Stimulated activated CD8-positive, alpha-beta memory T cell treated with anti-CD3 and anti-CD28 coated beads, Interleukin-7, amount 100 ng/mL, for 24 hours (primary cell): ENCODE measurements around the gene KLRK1.
"Not testable (repeated sequence)": the region's sequence is repeated elsewhere in the genome, so short reads cannot be mapped to it uniquely, and the experiment has no call there.

ENCODE experiments used
- DNase-seq: peaks from one replicate; pipeline ENCODE4 v3.0.0-alpha.2; 2020; ENCODE audit warnings: low read depth

Gene KLRK1

DNA sequence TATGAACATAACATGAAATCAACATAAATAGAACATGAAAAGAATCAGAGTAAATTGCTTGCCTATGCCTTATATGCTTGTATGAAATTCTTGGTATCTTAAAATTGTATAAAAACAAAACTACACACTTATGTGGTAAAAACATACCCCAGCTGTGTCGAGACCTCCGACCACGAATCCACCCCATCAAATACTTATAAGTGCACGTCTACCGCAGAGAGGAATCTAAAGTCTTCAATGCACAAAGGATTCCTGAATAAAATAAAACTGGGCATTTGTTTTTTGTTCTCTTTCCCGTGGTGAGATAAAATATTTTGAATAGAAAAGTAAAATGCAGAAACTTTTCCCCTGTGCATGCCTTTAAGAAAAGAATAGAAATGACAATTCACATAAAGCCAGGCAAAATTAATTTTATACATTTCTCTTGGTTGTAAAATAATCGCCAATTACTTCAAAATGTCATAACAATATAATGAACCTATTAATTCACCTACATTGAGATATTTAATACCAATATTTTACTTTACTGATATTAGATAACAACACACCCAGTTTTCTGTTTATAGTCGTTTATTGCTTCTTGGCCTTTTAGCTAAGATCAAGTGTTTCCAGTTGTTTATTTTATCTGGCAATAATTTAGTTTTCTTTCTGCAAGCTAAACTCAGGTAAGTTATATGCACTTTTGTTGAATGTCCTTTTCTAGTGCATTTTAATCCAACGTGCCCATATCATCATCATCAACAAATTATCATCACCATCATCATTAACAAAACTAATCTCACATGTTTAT is 1.0 kb downstream of the KLRK1 start:
- no peak for DNase-seq

DNA sequence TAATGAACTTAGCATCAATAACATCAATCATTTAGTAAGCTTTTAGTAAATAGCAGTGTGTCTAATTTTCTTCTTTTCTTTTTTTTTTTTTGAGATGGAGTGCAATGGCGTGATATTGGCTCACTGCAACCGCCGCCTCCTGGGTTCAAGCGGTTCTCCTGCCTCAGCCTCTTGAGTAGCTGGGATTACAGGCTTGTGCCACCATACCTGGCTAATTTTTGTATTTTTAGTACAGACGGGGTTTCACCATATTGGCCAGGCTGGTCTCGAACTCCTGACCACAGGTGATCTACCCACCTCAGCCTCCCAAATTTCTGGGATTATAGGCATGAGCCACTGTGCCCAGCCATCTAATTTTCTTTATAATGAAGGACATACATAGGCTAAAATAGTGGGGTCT is 2.3 kb downstream of the KLRK1 start:
- DNase-seq, result not testable (repeated sequence)

DNA sequence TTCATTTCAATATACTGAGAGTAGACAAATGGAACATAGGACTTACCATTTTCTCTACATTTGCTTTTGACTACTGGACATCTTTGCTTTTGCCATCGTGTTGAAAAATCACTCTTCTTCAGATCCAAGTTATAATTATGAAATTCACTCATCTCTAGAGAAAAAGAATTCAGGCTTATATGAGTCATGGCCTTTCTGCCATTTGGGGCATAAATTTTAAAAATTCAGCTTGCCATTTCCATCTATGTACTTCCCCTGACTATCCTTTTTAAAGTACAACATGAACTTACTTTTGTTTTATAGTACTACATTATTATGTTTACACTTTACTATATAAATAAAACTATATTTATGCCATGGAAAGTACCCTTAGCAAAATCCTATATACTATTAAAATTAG is 3.0 kb downstream of the KLRK1 start:
- no peak for DNase-seq

DNA sequence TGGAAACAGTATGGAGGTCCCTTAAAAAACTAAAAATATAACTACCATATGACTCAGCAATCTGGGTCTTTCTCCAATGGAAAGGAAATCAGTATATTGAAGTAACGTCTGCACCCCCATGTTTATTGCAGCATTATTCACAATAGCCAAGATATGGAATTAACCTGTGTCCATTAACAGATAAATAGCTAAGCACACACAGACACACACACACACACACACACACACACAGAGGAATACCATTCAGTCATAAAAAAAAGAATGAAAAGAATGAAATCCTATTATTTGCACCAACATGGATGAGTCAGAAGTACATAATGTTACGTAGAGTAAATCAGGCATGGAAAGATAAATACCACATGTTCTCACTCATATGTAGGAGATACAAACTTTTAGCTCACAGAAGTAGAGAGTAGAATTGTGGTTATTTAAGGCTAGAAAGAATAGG is 4.7 kb downstream of the KLRK1 start:
- no peak for DNase-seq

DNA sequence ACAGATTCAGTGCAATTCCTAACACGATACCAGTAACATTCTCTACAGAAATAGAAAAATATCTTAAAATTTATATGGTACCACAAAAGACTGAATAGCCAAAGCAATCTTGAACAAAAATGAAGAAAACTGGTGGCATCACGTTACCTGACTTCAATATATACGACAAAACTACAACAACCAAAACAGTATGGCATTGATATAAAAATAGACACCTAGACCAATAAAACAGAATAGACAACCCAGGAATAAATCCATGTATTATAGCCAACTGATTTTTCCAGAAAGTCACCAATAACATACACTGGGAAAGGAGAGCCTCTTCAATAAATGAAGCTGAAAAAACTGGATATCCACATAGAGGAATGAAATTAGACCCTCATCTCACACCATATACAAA is 5.7 kb downstream of the KLRK1 start:
- DNase-seq, result no peak

DNA sequence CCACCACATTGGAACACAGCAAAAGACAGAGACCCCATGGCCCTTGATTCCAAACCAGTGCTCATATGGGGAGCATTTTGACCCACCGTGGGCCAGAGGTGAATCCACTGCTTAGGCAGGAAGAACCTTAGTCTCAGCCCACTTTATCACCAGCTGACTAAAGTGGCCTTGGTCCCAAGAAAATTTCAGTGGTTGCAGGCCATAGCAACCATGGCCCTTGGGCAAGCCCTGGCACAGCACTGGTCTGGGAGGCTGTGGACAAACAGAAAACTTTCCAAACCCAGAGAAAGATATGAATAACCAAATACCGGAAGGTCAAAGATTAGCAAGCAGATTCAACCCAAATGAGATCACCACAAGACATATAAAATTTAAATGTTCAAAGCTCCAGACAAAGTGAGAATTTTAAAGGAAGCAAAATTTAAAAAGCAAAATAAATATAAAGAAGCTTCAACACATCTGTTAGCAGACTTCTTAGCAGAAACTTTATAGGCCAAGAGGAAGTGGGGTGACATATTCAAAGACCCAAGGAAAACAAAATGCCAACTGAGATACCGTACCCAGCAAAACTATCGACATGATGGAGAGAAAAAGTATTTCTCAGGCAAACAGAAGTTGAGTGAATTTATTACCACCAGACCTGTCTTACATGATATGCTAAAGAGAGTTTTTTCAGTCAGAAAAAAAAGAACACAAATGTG is 7.8 kb downstream of the KLRK1 start:
- DNase-seq, result no peak

DNA sequence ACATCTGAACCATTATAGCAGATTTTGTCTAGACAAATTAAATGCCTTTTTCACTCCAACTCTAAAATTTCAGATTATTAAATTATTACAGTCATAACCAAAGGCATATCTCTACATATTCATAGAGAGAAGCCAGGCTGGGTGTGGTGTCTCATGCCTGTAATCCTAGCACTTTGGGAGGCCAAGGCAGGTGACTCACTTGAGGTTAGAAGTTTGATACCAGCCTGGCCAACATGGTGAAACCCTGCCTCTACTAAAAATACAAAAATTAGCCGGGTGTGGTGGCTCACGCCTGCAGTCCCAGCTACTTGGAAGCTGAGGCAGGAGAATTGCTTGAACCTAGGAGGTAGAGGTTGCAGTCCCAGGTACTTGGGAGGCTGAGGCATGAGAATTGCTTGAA is 11.1 kb downstream of the KLRK1 start:
- DNase-seq, result not testable (repeated sequence)

DNA sequence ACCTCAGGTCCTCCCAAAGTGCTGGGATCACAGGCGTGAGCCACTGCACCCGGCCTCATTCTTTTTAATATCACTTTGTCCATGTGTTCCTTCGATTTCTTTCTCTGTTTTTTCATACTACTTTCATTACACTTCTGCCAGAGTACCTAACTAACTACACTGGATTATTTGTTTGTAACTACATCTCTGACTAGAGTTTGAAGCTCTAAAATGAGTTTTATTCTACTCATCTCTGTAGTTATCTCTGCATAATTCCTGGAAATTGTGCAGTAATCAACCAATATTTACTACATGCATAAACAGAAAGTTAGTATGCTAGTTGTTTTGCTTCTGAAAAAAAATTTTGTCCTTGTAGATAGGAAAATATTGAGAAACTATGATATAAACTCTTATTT is 15.2 kb downstream of the KLRK1 start:
- no peak for DNase-seq

DNA sequence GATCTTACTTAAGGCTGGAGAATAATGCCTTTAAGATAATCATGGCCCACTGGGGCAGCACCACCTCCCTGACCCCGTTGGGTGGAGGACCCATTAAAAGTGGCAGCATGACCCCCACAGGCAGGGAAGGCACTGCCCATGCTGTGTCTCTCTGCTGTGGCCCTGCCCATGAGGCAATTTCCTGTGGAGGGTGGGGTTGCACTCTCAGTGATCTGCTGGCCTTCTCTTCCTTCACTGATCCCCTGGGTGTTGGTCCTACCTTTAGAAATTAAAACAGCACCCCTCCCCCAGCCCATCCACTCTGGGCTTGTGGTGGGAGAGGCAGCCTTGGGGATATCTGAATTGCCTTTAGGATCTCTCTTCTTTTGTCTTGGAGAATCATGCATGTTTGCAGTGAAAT is 17.3 kb downstream of the KLRK1 start:
- DNase-seq, result no peak

DNA sequence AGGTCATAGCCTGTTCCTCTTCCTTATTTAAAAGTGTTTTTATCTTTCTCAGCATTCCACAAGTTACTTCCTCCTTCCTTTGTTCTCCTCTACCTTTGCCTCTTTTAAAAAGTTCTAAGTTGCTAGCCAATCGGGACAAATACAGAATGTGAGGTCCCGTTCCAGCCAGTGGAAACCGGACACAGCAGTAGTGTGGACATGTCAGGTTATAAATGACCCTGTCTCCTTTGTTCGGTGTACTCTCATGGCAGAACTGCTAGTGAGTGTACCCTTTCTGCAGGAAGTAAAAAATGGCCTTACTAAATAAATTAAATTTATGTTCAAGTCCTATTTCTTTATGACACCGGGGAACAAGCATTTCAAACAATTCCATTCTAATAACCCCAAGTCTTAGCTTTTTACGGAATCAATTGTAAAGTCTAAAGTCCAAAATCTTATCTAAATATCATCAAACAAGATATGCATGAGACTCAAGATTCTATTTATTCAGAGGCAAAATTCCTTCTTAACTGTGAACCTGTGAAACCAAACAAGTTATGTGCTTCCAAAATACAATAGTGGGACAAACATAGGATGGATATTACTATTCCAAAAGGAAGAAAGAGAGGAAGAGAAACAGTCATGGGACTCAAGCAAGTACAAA is 17.8 kb downstream of the KLRK1 start:
- DNase-seq, result not testable (repeated sequence)

DNA sequence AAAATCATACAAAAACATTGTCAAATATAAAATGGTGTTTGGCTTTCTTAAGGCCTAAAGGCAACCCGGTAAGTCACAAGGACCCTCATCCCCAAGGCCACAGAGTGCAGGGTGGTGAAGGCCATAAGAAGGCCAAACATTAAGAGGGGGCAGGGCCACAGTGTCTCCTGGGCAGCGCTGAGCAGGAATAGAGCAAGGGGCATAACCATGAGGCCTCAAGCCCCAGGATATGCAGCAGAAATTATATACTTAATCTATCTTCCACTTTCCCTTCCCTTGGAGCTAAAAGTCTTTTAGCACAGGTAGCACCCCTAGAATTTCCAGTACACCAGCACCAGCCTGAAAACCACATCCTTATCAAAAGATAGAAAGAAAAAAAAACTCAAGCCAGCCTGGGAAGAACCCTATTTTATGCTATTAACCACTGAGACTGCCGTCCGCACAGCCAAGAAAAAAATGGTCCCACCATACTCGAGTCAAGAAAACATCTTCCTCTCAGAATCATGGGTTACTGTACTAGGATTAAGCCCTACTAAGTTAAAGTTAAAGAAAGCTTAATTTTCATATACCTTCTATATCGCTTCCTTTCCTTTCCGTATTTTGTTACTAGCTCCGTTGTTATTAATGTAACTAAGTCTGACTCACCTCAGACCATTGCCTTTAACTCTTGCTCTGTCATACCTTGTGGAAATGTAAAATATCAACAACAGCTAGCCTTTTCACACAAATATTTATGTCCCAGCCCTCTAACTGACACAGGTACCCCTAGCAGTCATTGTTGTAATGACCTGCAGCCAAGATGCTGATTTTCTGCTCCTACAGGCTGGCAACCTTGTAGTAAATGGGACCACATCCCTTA is 20.1 kb downstream of the KLRK1 start:
- DNase-seq, result no peak

DNA sequence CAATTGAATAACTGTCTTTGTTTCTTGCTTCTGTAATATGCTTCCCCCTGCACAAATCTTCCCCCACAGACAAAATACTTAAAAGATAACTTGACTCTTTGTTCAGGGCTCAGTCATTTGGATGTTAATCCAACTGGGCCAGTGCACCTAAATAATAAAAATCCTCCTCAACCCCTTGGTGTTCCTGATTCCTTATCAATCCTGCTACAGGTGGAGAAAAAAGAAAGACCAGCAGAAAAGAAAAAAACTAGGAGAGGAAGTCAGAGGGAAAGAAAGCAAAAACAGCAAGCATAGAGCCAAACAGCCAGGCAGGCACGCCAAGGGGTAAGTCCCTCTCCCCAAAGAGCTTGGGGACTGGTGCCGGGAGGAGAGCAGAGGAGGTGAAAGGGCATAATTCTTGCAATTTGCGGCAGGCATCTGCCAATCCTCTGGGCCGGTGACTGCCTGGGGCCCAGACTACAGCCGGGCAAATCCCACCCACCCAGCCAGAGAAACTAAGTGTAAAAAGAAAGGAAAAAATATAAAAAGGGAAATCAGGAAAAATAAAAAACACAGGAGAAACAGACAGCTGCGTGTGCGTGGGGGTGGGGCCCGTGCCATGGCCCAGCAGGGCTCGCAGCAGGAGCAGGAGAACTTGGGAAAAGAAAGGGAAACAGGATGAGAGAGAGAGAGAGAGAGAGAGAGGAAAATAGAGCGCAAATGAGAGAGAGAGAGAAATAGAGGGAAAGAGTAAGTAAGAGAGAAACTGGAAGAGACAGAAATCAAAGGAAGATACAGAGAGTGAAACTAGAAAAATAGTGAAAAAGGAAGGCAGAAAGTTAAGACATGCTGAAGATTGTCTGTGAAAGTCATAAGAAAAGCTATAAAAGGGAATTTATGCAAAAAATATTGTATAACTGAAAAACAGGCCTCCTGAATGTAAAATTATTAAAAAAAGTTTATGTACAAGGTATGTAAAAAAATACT is 21.4 kb downstream of the KLRK1 start:
- no peak for DNase-seq

DNA sequence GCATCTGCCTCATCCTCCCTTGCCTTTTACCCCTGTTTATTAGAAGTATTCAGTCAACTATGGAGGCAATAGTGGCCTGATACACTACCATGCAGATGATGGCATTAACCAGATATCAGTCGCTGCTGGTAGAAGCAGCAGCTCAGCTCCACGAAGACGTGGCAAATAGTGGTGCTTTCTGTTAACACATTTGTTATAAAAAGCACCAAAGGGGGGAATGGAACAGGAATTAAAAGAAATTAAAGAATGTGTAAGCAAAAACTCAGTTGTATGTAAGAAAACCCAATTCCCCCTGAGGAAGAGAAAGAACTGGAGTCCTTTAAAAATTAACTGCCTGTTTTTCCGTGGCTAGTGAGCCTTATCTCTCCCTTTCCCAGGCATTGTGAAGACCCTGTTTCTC is 22.1 kb downstream of the KLRK1 start:
- DNase-seq, result not testable (repeated sequence)

DNA sequence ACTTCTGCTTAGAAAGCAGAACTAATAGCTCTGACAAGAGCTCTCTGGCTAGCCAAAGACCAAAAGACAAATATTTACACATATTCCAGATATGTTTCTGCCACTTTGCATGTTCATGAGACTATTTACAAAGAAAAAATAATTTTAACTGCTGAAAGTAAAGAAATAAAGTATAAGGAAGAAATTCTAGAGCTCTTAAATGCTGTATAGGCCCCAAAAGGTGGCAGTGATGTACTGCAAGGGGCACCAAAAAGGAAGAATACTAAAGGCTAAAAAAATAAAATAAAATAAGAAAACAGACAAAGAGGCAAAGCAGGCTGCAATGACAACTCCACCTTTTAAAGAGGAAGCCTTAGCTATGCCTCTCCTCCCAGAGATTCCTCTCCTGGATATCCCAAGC is 23.0 kb downstream of the KLRK1 start:
- no peak for DNase-seq

DNA sequence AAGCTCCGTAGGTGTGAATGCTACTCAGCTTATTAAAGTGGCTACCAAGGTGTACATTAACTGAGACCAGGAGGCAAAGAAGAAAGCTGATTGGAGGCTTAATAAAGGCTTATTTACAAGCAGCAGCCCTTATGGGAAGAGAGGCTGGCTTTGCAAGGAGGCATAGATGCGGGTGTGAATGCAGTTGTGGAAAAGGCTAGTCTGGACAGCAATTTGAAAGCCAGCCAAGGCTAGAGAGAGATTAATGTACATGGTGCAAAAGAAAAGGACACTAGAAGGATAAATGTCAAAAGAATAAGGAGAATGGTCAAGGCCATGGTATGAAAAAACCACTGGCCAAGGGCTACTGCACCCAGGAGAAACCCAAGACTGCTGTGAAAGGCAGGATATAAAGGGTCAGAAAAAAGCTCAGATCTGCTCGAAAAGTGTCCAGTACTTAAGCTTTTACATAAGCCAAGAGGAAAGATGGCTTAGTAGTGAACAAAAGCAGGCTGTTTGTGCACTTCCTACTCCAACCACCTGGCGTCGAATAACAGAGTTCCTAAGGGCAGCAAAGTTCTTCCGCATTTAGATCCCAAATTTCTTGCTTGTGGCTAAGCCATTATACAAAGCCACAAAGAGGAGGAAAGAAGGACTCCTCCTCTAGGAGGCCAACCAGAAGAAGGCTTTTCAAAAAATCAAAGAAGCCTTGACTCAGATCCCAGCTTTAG is 24.0 kb downstream of the KLRK1 start:
- DNase-seq, result no peak

DNA sequence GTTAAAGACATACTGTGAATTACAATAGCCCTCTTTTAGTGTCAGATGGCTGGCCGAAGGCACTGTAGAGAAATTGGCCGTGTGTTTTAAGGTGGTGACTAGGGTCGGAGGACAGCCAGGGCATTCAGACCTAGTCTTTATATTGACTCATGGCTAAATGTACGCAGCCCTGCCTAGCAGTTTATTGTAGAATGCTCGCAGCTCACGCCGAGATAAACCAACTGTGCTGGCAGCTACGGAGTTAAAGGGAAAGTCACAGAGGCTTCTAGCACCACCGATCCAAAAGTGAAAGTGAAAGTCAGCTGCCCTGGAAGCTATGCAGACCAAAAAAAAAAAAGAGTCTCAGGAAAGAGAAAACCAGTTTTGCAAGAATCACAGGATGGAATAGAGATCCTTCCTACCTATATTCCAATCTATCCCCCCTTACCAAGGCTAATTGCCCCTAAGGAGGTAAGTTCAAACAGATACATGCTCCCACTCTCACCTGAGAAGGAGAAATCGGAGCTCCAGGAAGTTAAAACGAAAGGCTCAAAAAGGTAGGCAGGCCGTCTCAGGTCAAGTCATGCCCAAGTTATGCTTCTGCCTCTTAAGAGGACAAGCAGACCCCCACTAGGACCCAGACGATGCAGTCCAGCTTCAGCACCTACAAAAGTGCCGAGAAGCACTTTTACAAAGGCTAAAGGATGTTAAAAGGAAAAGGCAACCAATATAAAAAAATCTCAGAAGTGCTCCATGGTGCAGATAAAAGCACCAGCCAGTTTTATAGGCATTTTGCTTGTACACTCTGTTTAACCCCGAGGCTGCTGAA is 24.8 kb downstream of the KLRK1 start:
- no peak for DNase-seq

DNA sequence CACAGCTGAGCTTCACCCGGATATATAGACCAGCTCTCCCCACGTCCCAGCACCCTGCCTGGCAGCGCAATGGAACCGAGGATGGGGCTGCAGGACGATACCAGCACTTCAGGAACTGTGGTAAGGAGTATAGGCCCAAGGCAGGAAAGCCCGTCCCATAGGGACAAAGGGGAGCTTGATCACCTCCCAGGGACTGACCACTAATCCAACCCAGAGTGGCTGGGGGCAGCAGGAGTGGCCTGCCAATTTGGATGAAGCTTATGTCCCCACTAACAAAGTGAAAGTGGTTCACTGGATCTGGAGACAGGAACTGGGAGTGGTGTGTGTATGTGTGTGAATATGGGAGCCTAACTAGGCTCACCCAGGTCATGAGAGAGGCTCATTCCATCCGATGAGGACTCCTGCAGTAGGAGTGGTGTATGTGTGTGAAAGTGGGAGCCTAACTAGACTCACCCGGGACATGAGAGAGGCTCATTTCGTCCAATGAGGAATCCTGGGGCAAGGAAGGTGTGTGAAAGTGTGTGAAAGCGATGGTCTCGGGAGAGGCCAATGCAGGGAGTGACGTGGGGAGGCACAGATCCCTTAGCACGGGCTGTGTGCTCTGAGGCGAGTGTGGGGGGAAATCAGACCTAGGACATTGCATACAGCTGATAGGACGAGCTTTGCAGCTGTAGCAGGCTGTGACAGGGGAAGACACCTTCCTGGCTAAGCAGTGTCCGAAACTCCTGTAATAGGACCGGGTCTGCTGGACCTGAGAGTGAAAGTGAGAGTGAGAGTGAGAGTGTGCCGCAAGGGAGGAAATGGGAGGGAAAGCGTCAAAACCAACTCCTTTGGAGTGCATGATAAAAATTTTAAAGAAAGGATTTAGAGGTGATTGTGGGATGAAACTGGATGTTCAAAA is 25.7 kb downstream of the KLRK1 start:
- DNase-seq, result no peak

DNA sequence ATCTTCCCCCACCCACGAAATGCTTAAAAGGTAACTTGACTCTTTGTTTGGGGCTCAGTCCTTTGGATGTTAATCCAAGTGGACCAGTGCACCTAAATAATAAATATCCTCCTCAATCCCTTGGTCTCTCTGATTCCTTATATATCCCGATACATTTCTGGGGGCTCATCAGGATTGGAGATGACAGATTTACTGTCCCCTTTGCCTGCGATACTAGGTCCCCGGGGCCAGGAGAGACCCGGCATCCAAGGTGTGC is 26.3 kb downstream of the KLRK1 start:
- DNase-seq, result no peak
